ENCODE data around the gene ASS1. TPM values are rescaled to one million over a fixed set of nuclear protein-coding genes. Genes with fewer than 3 reads are reported as not detected.

The ASS1 gene
- total RNA-seq, 1 experiment from 2014 or later, result 255 TPM

GRCh38 chr9:130411566-130411915, 33.2 kb upstream of the ASS1 start:
- DNase-seq, result no peak
- no TSS peak for BruUV-seq (replicated peaks)
- Histone ChIP-seq H3K27me3 (ENCODE audit: insufficient read depth, low read depth) (no peaks in the 10 kb centered on the region), H2AFZ (no peak overlapping the region), H3K36me3 (ENCODE audit: low read depth) (no peaks in the 10 kb centered on the region), H4K20me1 (ENCODE audit: insufficient read depth) (no peaks in the 10 kb centered on the region), H3K79me2 (ENCODE audit: low read depth) (no peaks in the 10 kb centered on the region), H3F3A (ENCODE audit: insufficient read depth, low read depth) (peaks cover 12% of the 10 kb centered on the region), H3K9me2 (ENCODE audit: insufficient read depth) (no peaks in the 10 kb centered on the region), H3K4me2 (no peak overlapping the region), H3K9me3 (ENCODE audit: insufficient read depth, low read depth) (no peaks in the 10 kb centered on the region), H3K4me1 (replicated peaks; ENCODE audit: insufficient read depth) (peaks cover 44% of the 10 kb centered on the region), H3K4me3 (no peak overlapping the region), H3K27ac (no peak overlapping the region)
- intact Hi-C loops (cut with micrococcal nuclease; ENCODE audit: unreplicated experiment), result loop anchor here (5.0 kb wide), 1 partner anchor 44 kb away; no protein-coding TSS in a partner anchor
- ChIA-PET POLR2A (ENCODE audit: unreplicated experiment) (interaction anchor here (0.5 to 0.7 kb wide), 2 partner anchors 28 to 279 kb away, joined by 12 to 14 read pairs; no protein-coding TSS in a partner anchor), CTCF (no interaction called here)
- no peak for TF ChIP-seq EZH2 (IDR thresholded peaks at IDR 0.05; ENCODE audit: low read depth)

- ChIA-PET CTCF (interaction anchor here (0.6 to 1.2 kb wide), 3 partner anchors 13 to 49 kb away, joined by 3 to 9 read pairs (median 3); no protein-coding TSS in a partner anchor), POLR2A (ENCODE audit: unreplicated experiment) (interaction anchor here (0.6 to 0.7 kb wide), 3 partner anchors 13 to 61 kb away, joined by 3 to 11 read pairs (median 4); no protein-coding TSS in a partner anchor)
- BruUV-seq (replicated peaks), result no TSS peak
- Histone ChIP-seq H3F3A (ENCODE audit: insufficient read depth, low read depth) (no peaks in the 10 kb centered on the region; the same call in none of the 2 replicates), H3K4me1 (replicated peaks; ENCODE audit: insufficient read depth) (peaks cover 22% of the 10 kb centered on the region), H3K9me3 (ENCODE audit: insufficient read depth, low read depth) (no peaks in the 10 kb centered on the region), H4K20me1 (ENCODE audit: insufficient read depth) (no peaks in the 10 kb centered on the region), H3K36me3 (ENCODE audit: low read depth) (no peaks in the 10 kb centered on the region), H2AFZ (no peak overlapping the region), H3K79me2 (ENCODE audit: low read depth) (no peaks in the 10 kb centered on the region), H3K4me2 (peak overlapping the region; percentile 38), H3K27me3 (ENCODE audit: insufficient read depth, low read depth) (no peaks in the 10 kb centered on the region), H3K27ac (no peak overlapping the region; the same call in 1 of the 2 replicates), H3K9me2 (ENCODE audit: insufficient read depth) (no peaks in the 10 kb centered on the region), H3K4me3 (no peak overlapping the region)
- intact Hi-C loops (cut with micrococcal nuclease; ENCODE audit: unreplicated experiment), result loop anchor here (2.0 to 5.0 kb wide), 2 partner anchors 37 to 47 kb away; no protein-coding TSS in a partner anchor
- TF ChIP-seq EZH2 (IDR thresholded peaks at IDR 0.05; ENCODE audit: low read depth), result no peak
- TF ChIP-seq CTCF (conservative IDR thresholded peaks at IDR 0.05), result no peak
- peak; percentile 54 to 63 for DNase-seq
These were observed 30.6 kb upstream of the ASS1 start for GRCh38 chr9:130414081-130414731.

GRCh38 chr9:130414910-130415746, 29.6 kb upstream of the ASS1 start:
- Histone ChIP-seq H3K4me1 (replicated peaks; ENCODE audit: insufficient read depth) (peaks cover 22% of the 10 kb centered on the region), H3K4me2 (peak overlapping the region; percentile 38; the same call in 1 of the 2 replicates), H3K4me3 (no peak overlapping the region), H3K36me3 (ENCODE audit: low read depth) (no peaks in the 10 kb centered on the region), H3K27ac (no peak overlapping the region; the same call in 1 of the 2 replicates), H3K9me2 (ENCODE audit: insufficient read depth) (no peaks in the 10 kb centered on the region), H4K20me1 (ENCODE audit: insufficient read depth) (no peaks in the 10 kb centered on the region), H3F3A (ENCODE audit: insufficient read depth, low read depth) (no peaks in the 10 kb centered on the region; the same call in none of the 2 replicates), H2AFZ (no peak overlapping the region), H3K27me3 (ENCODE audit: insufficient read depth, low read depth) (no peaks in the 10 kb centered on the region), H3K79me2 (ENCODE audit: low read depth) (no peaks in the 10 kb centered on the region), H3K9me3 (ENCODE audit: insufficient read depth, low read depth) (no peaks in the 10 kb centered on the region)
- ChIA-PET CTCF (interaction anchor here (0.6 to 1.2 kb wide), 2 partner anchors 12 to 50 kb away, joined by 3 to 9 read pairs; no protein-coding TSS in a partner anchor), POLR2A (ENCODE audit: unreplicated experiment) (no interaction called here)
- DNase-seq, result peak in 1 of 2 experiments; percentile 61
- intact Hi-C loops (cut with micrococcal nuclease; ENCODE audit: unreplicated experiment), result loop anchor here (2.0 to 5.0 kb wide), 2 partner anchors 36 to 48 kb away; no protein-coding TSS in a partner anchor
- TF ChIP-seq CTCF (conservative IDR thresholded peaks at IDR 0.05), result no peak
- TF ChIP-seq EZH2 (IDR thresholded peaks at IDR 0.05; ENCODE audit: low read depth), result no peak
- no TSS peak for BruUV-seq (replicated peaks)

All from PC-9 (cell line).